ENCODE results near the gene AIG1.

Gene AIG1

DNA sequence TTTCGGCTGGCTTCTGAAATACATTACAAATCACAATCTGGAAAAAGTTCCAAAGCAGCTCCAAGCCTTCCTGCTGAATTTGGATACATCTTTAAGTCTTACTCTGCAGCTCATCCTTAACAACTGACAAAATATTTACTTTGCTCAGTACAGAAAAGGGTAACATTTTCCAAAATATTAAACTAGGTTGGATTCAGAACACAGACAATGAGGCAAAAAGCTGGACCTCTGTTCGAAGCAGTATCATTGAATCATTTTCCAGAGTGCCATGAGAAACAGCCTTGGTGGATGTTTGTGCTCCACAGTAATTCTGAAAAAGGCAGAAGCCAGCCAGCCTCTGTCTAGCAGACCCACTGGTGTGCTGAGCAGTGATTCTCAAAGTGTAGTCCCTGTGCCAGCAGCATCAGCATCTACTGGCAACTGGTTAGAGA is 162.1 kb downstream of the AIG1 start:
- DNase-seq (ENCODE audit: low spot score) = no peak
- H3K27ac ChIP-seq = peak overlapping the region in 1 of 2 donors; percentile 9
- TF ChIP-seq, protein P1, sequence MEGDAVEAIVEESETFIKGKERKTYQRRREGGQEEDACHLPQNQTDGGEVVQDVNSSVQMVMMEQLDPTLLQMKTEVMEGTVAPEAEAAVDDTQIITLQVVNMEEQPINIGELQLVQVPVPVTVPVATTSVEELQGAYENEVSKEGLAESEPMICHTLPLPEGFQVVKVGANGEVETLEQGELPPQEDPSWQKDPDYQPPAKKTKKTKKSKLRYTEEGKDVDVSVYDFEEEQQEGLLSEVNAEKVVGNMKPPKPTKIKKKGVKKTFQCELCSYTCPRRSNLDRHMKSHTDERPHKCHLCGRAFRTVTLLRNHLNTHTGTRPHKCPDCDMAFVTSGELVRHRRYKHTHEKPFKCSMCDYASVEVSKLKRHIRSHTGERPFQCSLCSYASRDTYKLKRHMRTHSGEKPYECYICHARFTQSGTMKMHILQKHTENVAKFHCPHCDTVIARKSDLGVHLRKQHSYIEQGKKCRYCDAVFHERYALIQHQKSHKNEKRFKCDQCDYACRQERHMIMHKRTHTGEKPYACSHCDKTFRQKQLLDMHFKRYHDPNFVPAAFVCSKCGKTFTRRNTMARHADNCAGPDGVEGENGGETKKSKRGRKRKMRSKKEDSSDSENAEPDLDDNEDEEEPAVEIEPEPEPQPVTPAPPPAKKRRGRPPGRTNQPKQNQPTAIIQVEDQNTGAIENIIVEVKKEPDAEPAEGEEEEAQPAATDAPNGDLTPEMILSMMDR (IDR thresholded peaks at IDR 0.05) = no peak
- H3K4me3 ChIP-seq = no peak overlapping the region

DNA sequence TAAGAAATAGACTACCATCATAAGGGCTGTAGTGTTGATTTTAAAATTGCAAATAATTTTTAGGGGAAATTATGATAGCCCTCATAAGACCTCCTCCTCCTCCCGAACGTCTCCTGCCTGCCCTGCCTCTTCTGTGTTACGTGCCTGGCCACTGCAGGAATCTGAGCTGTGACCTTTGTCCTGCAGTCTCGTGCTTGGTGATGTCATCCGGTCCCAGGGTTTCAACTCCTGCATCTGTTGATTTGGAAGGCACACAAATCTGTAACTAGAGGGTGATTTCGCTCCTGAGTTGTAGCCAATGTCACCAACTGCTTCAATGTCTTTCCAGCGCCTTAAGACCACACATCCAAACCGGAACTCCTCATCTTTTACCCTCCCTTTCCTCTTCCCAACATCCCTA is 163.2 kb downstream of the AIG1 start:
- TF ChIP-seq, protein P1 (IDR thresholded peaks at IDR 0.05) = no peak
- Histone ChIP-seq H3K4me3 (no peak overlapping the region), H3K27ac (peak overlapping the region in 1 of 2 donors; percentile 18)
- DNase-seq (ENCODE audit: low spot score) = no peak

- TF ChIP-seq, protein P1 (IDR thresholded peaks at IDR 0.05) = no peak
- Histone ChIP-seq H3K27ac (no peak overlapping the region), H3K4me3 (no peak overlapping the region)
- no peak for DNase-seq (ENCODE audit: low spot score)
These were observed 163.8 kb downstream of the AIG1 start for GRCh38 chr6:143224516-143224915.

DNA sequence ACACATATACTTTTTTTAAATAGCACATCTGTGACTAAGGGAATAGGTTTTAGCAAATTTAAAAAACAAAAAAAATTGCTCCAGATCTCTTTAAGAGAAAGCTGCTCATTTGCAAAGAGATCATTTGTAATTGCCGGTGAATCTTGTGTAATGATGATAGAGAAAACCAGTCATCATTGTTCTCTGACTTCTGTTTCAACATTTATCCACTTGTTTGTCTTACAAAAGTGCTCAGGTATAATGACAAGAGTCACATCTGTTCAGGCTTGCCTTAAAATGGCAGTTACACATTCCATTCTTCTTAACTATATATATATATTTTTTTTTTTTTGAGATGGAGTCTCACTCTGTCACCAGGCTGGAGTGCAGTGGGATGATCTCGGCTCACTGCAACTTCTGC is 165.2 kb downstream of the AIG1 start:
- H3K4me3 ChIP-seq = no peak overlapping the region
- no peak for DNase-seq (ENCODE audit: low spot score)
- H3K27ac ChIP-seq = no peak overlapping the region
- TF ChIP-seq, protein P1 (IDR thresholded peaks at IDR 0.05) = no peak

DNA sequence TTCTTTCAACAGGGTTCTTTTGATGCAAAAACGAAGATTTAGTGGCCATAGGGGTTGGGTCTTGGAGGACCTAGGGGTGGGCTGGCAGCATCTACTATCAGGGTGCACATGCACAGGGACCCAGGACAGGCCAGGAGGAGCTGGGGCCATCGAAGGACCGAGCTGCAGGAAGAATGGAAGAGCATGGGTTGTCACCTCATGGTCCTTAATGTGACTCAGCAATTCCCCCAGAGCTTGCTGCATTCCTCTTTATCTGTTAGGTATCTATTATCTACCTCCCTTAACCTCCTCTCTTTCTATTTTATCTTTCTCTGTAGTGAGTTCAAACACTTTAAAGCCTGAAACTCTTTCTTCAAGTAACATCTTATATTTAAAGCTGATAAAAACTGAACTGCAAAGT is 167.0 kb downstream of the AIG1 start:
- Histone ChIP-seq H3K4me3 (no peak overlapping the region), H3K27ac (no peak overlapping the region)
- TF ChIP-seq, protein P1 (IDR thresholded peaks at IDR 0.05) = no peak
- DNase-seq (ENCODE audit: low spot score) = no peak

- DNase-seq (ENCODE audit: low spot score) = no peak
- Histone ChIP-seq H3K4me3 (no peak overlapping the region), H3K27ac (no peak overlapping the region)
- TF ChIP-seq, protein P1 (IDR thresholded peaks at IDR 0.05) = no peak
These were observed 168.7 kb downstream of the AIG1 start for GRCh38 chr6:143229400-143229799.

DNA sequence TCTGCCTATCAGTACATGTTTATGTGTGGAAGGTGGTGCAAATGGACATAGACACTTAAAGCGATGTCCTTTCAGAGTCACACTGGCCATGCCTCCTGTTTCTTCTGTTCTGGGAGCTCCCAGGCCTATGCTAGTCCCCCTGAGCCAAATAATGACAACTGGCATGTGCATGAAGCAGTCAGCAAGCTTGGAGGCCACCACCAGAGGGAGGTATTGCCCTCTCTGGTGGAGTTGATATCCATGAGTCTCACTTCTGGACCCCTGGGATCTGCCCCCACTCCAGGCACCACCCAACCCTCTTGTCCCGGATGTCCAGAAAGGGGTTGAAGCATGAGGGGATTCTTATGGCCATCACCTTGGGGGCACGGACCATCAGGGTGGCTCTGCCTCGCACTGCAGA is 172.2 kb downstream of the AIG1 start:
- DNase-seq (ENCODE audit: low spot score) = no peak
- H3K27ac ChIP-seq = no peak overlapping the region
- no peak overlapping the region for H3K4me3 ChIP-seq
- TF ChIP-seq, protein P1 (IDR thresholded peaks at IDR 0.05) = peak; percentile 17

Measured in coronary artery (tissue), 2 donors.